ENCODE data around the gene ACTG2.

Gene ACTG2

DNA sequence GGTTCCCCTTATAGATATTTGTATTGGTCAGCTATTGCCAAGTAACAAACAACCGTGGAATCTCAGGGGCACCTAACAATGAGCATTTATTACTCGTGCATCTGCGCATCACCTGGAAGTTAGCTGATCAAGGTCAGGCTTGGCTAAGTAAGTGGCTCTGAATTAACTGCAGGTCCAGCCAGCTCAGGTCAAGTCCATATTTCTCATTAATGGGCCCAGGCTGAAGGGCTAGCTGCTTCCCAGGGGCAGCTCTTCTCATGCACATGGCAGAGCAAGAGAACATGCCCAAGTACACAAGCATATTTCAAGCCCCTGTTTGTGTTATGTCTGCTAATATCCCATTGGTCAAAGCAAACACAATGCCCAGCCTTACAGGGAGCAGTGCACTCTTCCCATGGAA, 26.0 kb downstream of the ACTG2 start:
- DNase-seq (ENCODE audit: low spot score), result no peak
- H4K91ac ChIP-seq (ENCODE audit: low read depth, low read length, poor library complexity), result no peak overlapping the region
- no CpG with 5 or more reads among the region's 3 CpGs for WGBS, 2 donors (ENCODE audit: extremely low coverage in 2 of 2, insufficient read length in 2 of 2, insufficient replicate concordance in 1 of 2)
- H2BK15ac ChIP-seq (ENCODE audit: low read length), result no peak overlapping the region
- no peak overlapping the region for H2AK5ac ChIP-seq (ENCODE audit: low read depth, low read length)
- H3K9ac ChIP-seq (ENCODE audit: low read depth, low read length, poor library complexity), result no peak overlapping the region
- no peak overlapping the region for H3K18ac ChIP-seq (ENCODE audit: low read length)
- peaks cover 0 to 2% of the 10 kb centered on the region in 2 donors for H3K4me1 ChIP-seq (ENCODE audit: control insufficient read depth in 2 of 2, insufficient read depth in 1 of 2, low read depth in 1 of 2, low read length in 2 of 2)
- no peak overlapping the region for H4K8ac ChIP-seq (ENCODE audit: low read depth, low read length)
- H3K27ac ChIP-seq (replicated peaks; ENCODE audit: low read length), result no peak overlapping the region
- H2BK12ac ChIP-seq (ENCODE audit: low read length), result no peak overlapping the region
- no peak overlapping the region for H2AFZ ChIP-seq (ENCODE audit: low read length)
- no peak overlapping the region for H2BK5ac ChIP-seq (ENCODE audit: low read length)
- H3K4me2 ChIP-seq (ENCODE audit: insufficient read depth, low read length, poor library complexity, severe bottlenecking), result no peak overlapping the region
- no peak overlapping the region for H3K4me3 ChIP-seq (ENCODE audit: low read length in 2 of 2)
- H3K4ac ChIP-seq (ENCODE audit: low read length), result no peak overlapping the region
- H3K79me1 ChIP-seq (ENCODE audit: low read depth, low read length), result no peaks in the 10 kb centered on the region
- H2BK120ac ChIP-seq (ENCODE audit: low read depth, low read length), result no peak overlapping the region
- H3K14ac ChIP-seq (ENCODE audit: low read length), result no peak overlapping the region
- no peaks in the 10 kb centered on the region for H3K9me3 ChIP-seq (replicated peaks in 1 of 2; ENCODE audit: control insufficient read depth in 2 of 2, insufficient read depth in 1 of 2, low read depth in 1 of 2, low read length in 2 of 2)
- H3K23ac ChIP-seq (ENCODE audit: low read depth, low read length, poor library complexity), result no peak overlapping the region
- H3K27me3 ChIP-seq (ENCODE audit: control insufficient read depth in 3 of 3, insufficient read depth in 3 of 3, low read depth in 1 of 3, low read length in 3 of 3), result peaks cover 0 to 21% (median 0%) of the 10 kb centered on the region in 3 experiments
- H3K36me3 ChIP-seq (replicated peaks in 1 of 2; ENCODE audit: control insufficient read depth in 2 of 2, insufficient read depth in 2 of 2, low read length in 2 of 2), result no peaks in the 10 kb centered on the region

GRCh38 chr2:73919596-73920228, 26.9 kb downstream of the ACTG2 start:
- H3K4me1 ChIP-seq (ENCODE audit: control insufficient read depth in 2 of 2, insufficient read depth in 1 of 2, low read depth in 1 of 2, low read length in 2 of 2), result peaks cover 0 to 2% of the 10 kb centered on the region in 2 donors
- H3K4me3 ChIP-seq (ENCODE audit: low read length in 2 of 2), result no peak overlapping the region
- no peak overlapping the region for H3K4me2 ChIP-seq (ENCODE audit: insufficient read depth, low read length, poor library complexity, severe bottlenecking)
- H3K4ac ChIP-seq (ENCODE audit: low read length), result no peak overlapping the region
- no peak overlapping the region for H4K8ac ChIP-seq (ENCODE audit: low read depth, low read length)
- no peak overlapping the region for H3K14ac ChIP-seq (ENCODE audit: low read length)
- DNase-seq (ENCODE audit: low spot score), result no peak
- no peaks in the 10 kb centered on the region for H3K9me3 ChIP-seq (replicated peaks in 1 of 2; ENCODE audit: control insufficient read depth in 2 of 2, insufficient read depth in 1 of 2, low read depth in 1 of 2, low read length in 2 of 2)
- H3K79me1 ChIP-seq (ENCODE audit: low read depth, low read length), result no peaks in the 10 kb centered on the region
- no CpG with 5 or more reads among the region's 7 CpGs for WGBS, 2 donors (ENCODE audit: extremely low coverage in 2 of 2, insufficient read length in 2 of 2, insufficient replicate concordance in 1 of 2)
- no peak overlapping the region for H4K91ac ChIP-seq (ENCODE audit: low read depth, low read length, poor library complexity)
- H3K27ac ChIP-seq (replicated peaks; ENCODE audit: low read length), result no peak overlapping the region
- no peak overlapping the region for H2BK12ac ChIP-seq (ENCODE audit: low read length)
- H2AK5ac ChIP-seq (ENCODE audit: low read depth, low read length), result no peak overlapping the region
- H3K36me3 ChIP-seq (replicated peaks in 1 of 2; ENCODE audit: control insufficient read depth in 2 of 2, insufficient read depth in 2 of 2, low read length in 2 of 2), result no peaks in the 10 kb centered on the region
- peaks cover 0 to 21% (median 0%) of the 10 kb centered on the region in 3 experiments for H3K27me3 ChIP-seq (ENCODE audit: control insufficient read depth in 3 of 3, insufficient read depth in 3 of 3, low read depth in 1 of 3, low read length in 3 of 3)
- no peak overlapping the region for H2BK120ac ChIP-seq (ENCODE audit: low read depth, low read length)
- no peak overlapping the region for H2AFZ ChIP-seq (ENCODE audit: low read length)
- H3K18ac ChIP-seq (ENCODE audit: low read length), result no peak overlapping the region
- no peak overlapping the region for H3K9ac ChIP-seq (ENCODE audit: low read depth, low read length, poor library complexity)
- no peak overlapping the region for H2BK15ac ChIP-seq (ENCODE audit: low read length)
- no peak overlapping the region for H2BK5ac ChIP-seq (ENCODE audit: low read length)
- H3K23ac ChIP-seq (ENCODE audit: low read depth, low read length, poor library complexity), result no peak overlapping the region

DNA sequence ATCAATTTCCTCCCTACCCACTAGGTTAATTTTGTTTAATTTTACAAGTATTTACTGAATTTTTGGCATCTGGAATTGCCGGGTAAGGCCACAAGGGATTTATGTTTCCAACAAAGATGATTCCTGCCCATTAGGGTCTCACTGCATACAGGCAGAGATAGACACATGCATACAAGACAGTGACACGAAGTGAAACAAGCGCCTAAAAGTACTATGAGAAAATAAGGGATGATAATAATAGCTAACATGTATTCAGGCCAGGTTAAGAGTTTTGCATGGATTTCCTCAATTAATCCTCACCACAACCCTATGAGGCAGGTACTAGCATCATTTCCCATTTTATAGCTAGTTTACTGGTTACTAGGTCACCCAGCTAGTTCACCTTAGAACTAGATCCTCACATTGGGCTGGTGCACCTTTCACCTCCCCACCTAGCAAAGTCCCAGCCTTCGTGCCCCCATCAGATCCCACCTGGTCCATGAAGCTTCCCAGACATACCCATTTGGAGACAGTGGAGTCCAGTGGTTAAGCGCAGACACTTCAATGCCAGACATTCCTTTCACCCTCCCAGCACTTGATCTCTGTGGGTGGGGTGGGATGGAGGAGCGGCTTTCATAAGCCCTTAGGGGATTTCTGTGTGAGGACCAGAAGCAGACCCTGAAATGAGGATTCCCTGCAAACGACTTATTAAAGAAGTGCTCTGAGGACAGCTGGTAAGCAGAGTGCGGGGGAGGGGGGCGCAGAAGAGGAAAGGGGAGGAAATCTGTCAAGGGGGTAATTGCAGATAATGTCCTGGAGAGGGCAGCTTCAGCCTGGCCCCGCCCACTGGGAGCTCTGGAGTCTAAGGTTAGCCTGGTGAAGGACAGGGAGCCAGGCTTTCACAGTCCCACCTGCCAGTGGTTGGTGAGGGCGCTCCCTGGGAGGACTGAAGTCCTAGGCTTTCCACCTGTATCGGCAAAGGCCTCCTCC, 28.1 kb downstream of the ACTG2 start:
- H4K91ac ChIP-seq (ENCODE audit: low read depth, low read length, poor library complexity), result no peak overlapping the region
- WGBS, 2 donors (ENCODE audit: extremely low coverage in 2 of 2, insufficient read length in 2 of 2, insufficient replicate concordance in 1 of 2), result no CpG with 5 or more reads among the region's 12 CpGs
- DNase-seq (ENCODE audit: low spot score), result peak; percentile 33

DNA sequence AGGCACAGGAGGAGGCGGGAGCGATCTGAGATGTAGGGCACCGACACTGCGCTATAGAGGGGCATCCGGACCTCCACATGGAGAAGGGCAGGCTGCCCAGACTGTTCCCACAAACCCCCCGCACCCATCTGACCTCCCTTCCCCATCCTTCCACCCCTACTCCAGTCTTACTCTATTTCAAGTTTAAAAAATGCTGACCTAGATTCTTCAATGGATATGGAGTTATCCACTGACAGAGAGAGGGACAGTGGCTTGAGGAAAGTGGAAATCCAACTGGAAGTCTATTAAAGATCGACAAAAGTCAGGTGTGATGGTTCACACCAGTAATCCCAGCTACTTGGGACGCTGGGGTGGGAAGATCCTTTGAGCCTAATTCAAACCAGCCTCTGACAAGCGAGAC, 28.8 kb downstream of the ACTG2 start:
- no peak overlapping the region for H2BK12ac ChIP-seq (ENCODE audit: low read length)
- H3K4me1 ChIP-seq (ENCODE audit: control insufficient read depth in 2 of 2, insufficient read depth in 1 of 2, low read depth in 1 of 2, low read length in 2 of 2), result peaks cover 0 to 2% of the 10 kb centered on the region in 2 donors
- no peak overlapping the region for H3K23ac ChIP-seq (ENCODE audit: low read depth, low read length, poor library complexity)
- no peaks in the 10 kb centered on the region for H3K9me3 ChIP-seq (replicated peaks in 1 of 2; ENCODE audit: control insufficient read depth in 2 of 2, insufficient read depth in 1 of 2, low read depth in 1 of 2, low read length in 2 of 2)
- H3K27ac ChIP-seq (replicated peaks; ENCODE audit: low read length), result no peak overlapping the region
- H4K91ac ChIP-seq (ENCODE audit: low read depth, low read length, poor library complexity), result no peak overlapping the region
- peak overlapping the region; percentile 48 for H2AFZ ChIP-seq (ENCODE audit: low read length)
- H3K27me3 ChIP-seq (ENCODE audit: control insufficient read depth in 3 of 3, insufficient read depth in 3 of 3, low read depth in 1 of 3, low read length in 3 of 3), result peaks cover 0 to 21% (median 0%) of the 10 kb centered on the region in 3 experiments
- no peak overlapping the region for H2AK5ac ChIP-seq (ENCODE audit: low read depth, low read length)
- no peak overlapping the region for H3K14ac ChIP-seq (ENCODE audit: low read length)
- H2BK120ac ChIP-seq (ENCODE audit: low read depth, low read length), result no peak overlapping the region
- H3K4me2 ChIP-seq (ENCODE audit: insufficient read depth, low read length, poor library complexity, severe bottlenecking), result no peak overlapping the region
- DNase-seq (ENCODE audit: low spot score), result no peak
- no CpG with 5 or more reads among the region's 9 CpGs for WGBS, 2 donors (ENCODE audit: extremely low coverage in 2 of 2, insufficient read length in 2 of 2, insufficient replicate concordance in 1 of 2)
- no peaks in the 10 kb centered on the region for H3K79me1 ChIP-seq (ENCODE audit: low read depth, low read length)
- no peak overlapping the region for H2BK5ac ChIP-seq (ENCODE audit: low read length)
- H3K4ac ChIP-seq (ENCODE audit: low read length), result no peak overlapping the region
- no peak overlapping the region for H4K8ac ChIP-seq (ENCODE audit: low read depth, low read length)
- no peak overlapping the region for H2BK15ac ChIP-seq (ENCODE audit: low read length)
- no peaks in the 10 kb centered on the region for H3K36me3 ChIP-seq (replicated peaks in 1 of 2; ENCODE audit: control insufficient read depth in 2 of 2, insufficient read depth in 2 of 2, low read length in 2 of 2)
- H3K9ac ChIP-seq (ENCODE audit: low read depth, low read length, poor library complexity), result peak overlapping the region; percentile 9
- H3K18ac ChIP-seq (ENCODE audit: low read length), result peak overlapping the region; percentile 77
- no peak overlapping the region for H3K4me3 ChIP-seq (ENCODE audit: low read length in 2 of 2)

More for the DNA sequence above, 28.1 kb downstream of the ACTG2 start:
- no peak overlapping the region for H2BK5ac ChIP-seq (ENCODE audit: low read length)
- no peak overlapping the region for H3K14ac ChIP-seq (ENCODE audit: low read length)
- no peak overlapping the region for H3K4ac ChIP-seq (ENCODE audit: low read length)
- no peak overlapping the region for H3K27ac ChIP-seq (replicated peaks; ENCODE audit: low read length)
- H2BK15ac ChIP-seq (ENCODE audit: low read length), result peak overlapping the region; percentile 40
- no peak overlapping the region for H3K4me2 ChIP-seq (ENCODE audit: insufficient read depth, low read length, poor library complexity, severe bottlenecking)
- H3K9ac ChIP-seq (ENCODE audit: low read depth, low read length, poor library complexity), result peak overlapping the region; percentile 9
- H2BK12ac ChIP-seq (ENCODE audit: low read length), result no peak overlapping the region
- H4K8ac ChIP-seq (ENCODE audit: low read depth, low read length), result no peak overlapping the region
- no peak overlapping the region for H2AK5ac ChIP-seq (ENCODE audit: low read depth, low read length)
- H3K4me1 ChIP-seq (ENCODE audit: control insufficient read depth in 2 of 2, insufficient read depth in 1 of 2, low read depth in 1 of 2, low read length in 2 of 2), result peaks cover 0 to 2% of the 10 kb centered on the region in 2 donors
- H3K4me3 ChIP-seq (ENCODE audit: low read length in 2 of 2), result no peak overlapping the region
- H3K36me3 ChIP-seq (replicated peaks in 1 of 2; ENCODE audit: control insufficient read depth in 2 of 2, insufficient read depth in 2 of 2, low read length in 2 of 2), result no peaks in the 10 kb centered on the region
- H3K27me3 ChIP-seq (ENCODE audit: control insufficient read depth in 3 of 3, insufficient read depth in 3 of 3, low read depth in 1 of 3, low read length in 3 of 3), result peaks cover 0 to 21% (median 0%) of the 10 kb centered on the region in 3 experiments
- H2AFZ ChIP-seq (ENCODE audit: low read length), result peak overlapping the region; percentile 48
- H3K18ac ChIP-seq (ENCODE audit: low read length), result peak overlapping the region; percentile 77
- no peak overlapping the region for H2BK120ac ChIP-seq (ENCODE audit: low read depth, low read length)
- H3K9me3 ChIP-seq (replicated peaks in 1 of 2; ENCODE audit: control insufficient read depth in 2 of 2, insufficient read depth in 1 of 2, low read depth in 1 of 2, low read length in 2 of 2), result no peaks in the 10 kb centered on the region
- H3K23ac ChIP-seq (ENCODE audit: low read depth, low read length, poor library complexity), result no peak overlapping the region
- H3K79me1 ChIP-seq (ENCODE audit: low read depth, low read length), result no peaks in the 10 kb centered on the region
